B cell (primary cell): Measurements from ENCODE around the gene TMEM182. TPM values are rescaled to one million over a fixed set of nuclear protein-coding genes. Genes with fewer than 3 reads are reported as not detected.

Experiments used
- ATAC-seq: fragments of 200-7000 bp; cut with Tn5 transposase; one replicate; pipeline ENCODE4 v1.10.0; 2021; ENCODE audit warnings: low read depth, mild to moderate bottlenecking, moderate number of reproducible peaks, moderate library complexity
- CTCF ChIA-PET: fragments of 350-600 bp; sonication (Branson Sonifier 250); formaldehyde crosslinking; loops from one replicate; lab custom pipeline; 2021; ENCODE audit warnings: antibody characterized with exemption, inconsistent platforms; lab: Charles Lee
- POLR2A ChIA-PET: fragments of 350-600 bp; sonication (Branson Sonifier 250); formaldehyde crosslinking; loops from one replicate; lab custom pipeline; 2021; ENCODE audit warnings: antibody characterized with exemption; lab: Charles Lee
- DNase-seq: peaks from one replicate; pipeline ENCODE4 v3.0.0; 2013
- H2AFZ ChIP-seq: 2 replicates; pipeline ENCODE4 v1.6.1; 2012; ENCODE audit warnings: mild to moderate bottlenecking, low read depth, low read length; ENCODE audit not compliant: insufficient read depth, poor library complexity, severe bottlenecking
- H3K27ac ChIP-seq, 2 donors: 1 replicate in 1 of 2; 2 replicates in 1 of 2; pipeline ENCODE4 v1.5.1; 2012 to 2013; ENCODE audit warnings: low read length in 2 of 2, mild to moderate bottlenecking in 2 of 2, moderate library complexity in 1 of 2
- H3K27me3 ChIP-seq, 4 experiments: fragments of 200-600 bp in 1 of 4; sonication (generic) in 1 of 4; replicated peaks in 1 of 4; 1 replicate in 2 of 4; 2 replicates in 2 of 4; pipeline versions ENCODE4 v1.6.1 to v1.7.0; 2013 to 2016; ENCODE audit warnings: low read length in 3 of 4, mild to moderate bottlenecking in 2 of 4, mixed read lengths in 1 of 4, moderate library complexity in 1 of 4; ENCODE audit not compliant: insufficient read depth in 4 of 4, control insufficient read depth in 3 of 4; ENCODE audit errors: control extremely low read depth in 1 of 4
- H3K36me3 ChIP-seq, 2 experiments: replicated peaks in 1 of 2; 1 replicate in 1 of 2; 2 replicates in 1 of 2; pipeline versions ENCODE4 v1.6.1 to v1.7.1; 2013; ENCODE audit warnings: low read length in 1 of 2; ENCODE audit not compliant: insufficient read depth in 2 of 2, control insufficient read depth in 1 of 2; ENCODE audit errors: control extremely low read depth in 1 of 2, extremely low read depth in 1 of 2
- H3K4me1 ChIP-seq, 2 donors: fragments of 200-600 bp in 1 of 2; sonication (generic) in 1 of 2; 1 replicate in 1 of 2; 2 replicates in 1 of 2; pipeline versions ENCODE4 v1.5.1 to v1.6.1; 2013 to 2017; ENCODE audit warnings: low read length in 2 of 2; ENCODE audit not compliant: control insufficient read depth in 2 of 2, insufficient read depth in 2 of 2
- H3K4me2 ChIP-seq: replicated peaks from 2 replicates; pipeline ENCODE3; 2012; ENCODE audit warnings: mild to moderate bottlenecking, low read depth, low read length; ENCODE audit not compliant: poor library complexity, severe bottlenecking
- H3K4me3 ChIP-seq, 5 experiments: fragments of 200-600 bp in 1 of 5; sonication (generic) in 1 of 5; 1 replicate in 3 of 5; 2 replicates in 2 of 5; pipeline versions ENCODE4 v1.5.1 to v1.7.0; 2011 to 2016; ENCODE audit warnings: low read length in 4 of 5, mild to moderate bottlenecking in 4 of 5, low read depth in 2 of 5, control low read depth in 1 of 5, moderate library complexity in 1 of 5; ENCODE audit not compliant: insufficient read depth in 1 of 5; ENCODE audit errors: control extremely low read depth in 1 of 5, extremely low read depth in 1 of 5
- H3K79me2 ChIP-seq: fragments of 200-600 bp; sonication (generic); one replicate; pipeline ENCODE4 v1.6.0; 2016; ENCODE audit warnings: low read length; ENCODE audit not compliant: control insufficient read depth, insufficient read depth
- H3K9ac ChIP-seq: fragments of 200-600 bp; sonication (generic); 2 replicates; pipeline ENCODE4 v1.6.1; 2017; ENCODE audit warnings: mild to moderate bottlenecking, low read length, moderate library complexity
- H3K9me3 ChIP-seq, 3 donors: one replicate each; pipeline versions ENCODE4 v1.6.1 to v1.7.1; 2013; ENCODE audit warnings: low read length in 2 of 3; ENCODE audit not compliant: control insufficient read depth in 2 of 3, insufficient read depth in 1 of 3; ENCODE audit errors: control extremely low read depth in 1 of 3
- H4K20me1 ChIP-seq: 2 replicates; pipeline ENCODE4 v1.6.0; 2012; ENCODE audit warnings: mild to moderate bottlenecking, low read length; ENCODE audit not compliant: insufficient read depth, control insufficient read depth, poor library complexity, severe bottlenecking
- H3K27ac Mint-ChIP-seq: one replicate; pipeline ENCODE4 v1.8.0; 2021; ENCODE audit warnings: mixed read lengths
- H3K27me3 Mint-ChIP-seq: one replicate; pipeline ENCODE4 v1.8.0; 2021; ENCODE audit warnings: mixed read lengths
- H3K4me1 Mint-ChIP-seq: one replicate; pipeline ENCODE4 v1.8.0; 2021; ENCODE audit warnings: mixed read lengths
- H3K4me3 Mint-ChIP-seq: one replicate; pipeline ENCODE4 v1.8.0; 2021; ENCODE audit warnings: mixed read lengths
- H3K9me3 Mint-ChIP-seq: one replicate; pipeline ENCODE4 v1.8.0; 2022; ENCODE audit warnings: mixed read lengths; ENCODE audit not compliant: insufficient read depth
- CTCF ChIP-seq: fragments of 200-600 bp; IDR thresholded peaks from one replicate; pipeline ENCODE4 v1.8.0; 2022; ENCODE audit warnings: antibody characterized with exemption, mild to moderate bottlenecking
- EZH2 ChIP-seq: IDR thresholded peaks from 2 replicates; pipeline ENCODE4 v1.6.1; 2012; ENCODE audit warnings: borderline replicate concordance, low read depth, mild to moderate bottlenecking, moderate library complexity, low read length; ENCODE audit not compliant: insufficient read depth, poor library complexity, severe bottlenecking
- WGBS: methylation state at CpG from one replicate; pipeline ENCODE4 v1.1.5; 2013; ENCODE audit warnings: missing lambda C conversion rate; ENCODE audit not compliant: insufficient coverage; 5-methylcytosine and 5-hydroxymethylcytosine counted together
- intact Hi-C: fragments of 100-400 bp; cut with micrococcal nuclease; formaldehyde crosslinking; loops from one replicate; pipeline ENCODE4 v1.10.0; 2022
- polyA plus RNA-seq: library from polyadenylated mRNA; depleted of rRNA; stranded (reverse); fragments of >200 nt; gene quantifications from 2 replicates; pipeline ENCODE4 v1.2.3, GENCODE V29; 2012
- total RNA-seq, 2 donors: library from RNA; stranded (reverse); fragments of 120-200 nt in 1 of 2; gene quantifications; 1 replicate in 1 of 2; 2 replicates in 1 of 2; pipeline versions ENCODE4 v1.2.3 to v1.2.4, GENCODE V29; 2013 to 2022

Gene TMEM182
- total and polyA plus RNA-seq, 2 donors (not counting 1 experiment from before 2014, with no cell fraction given), result 3.8 to 6.5 TPM

- Histone ChIP-seq H3K27ac (no peak overlapping the region), H4K20me1 (no peaks in the 10 kb centered on the region), H3K27me3 (no peaks in the 10 kb centered on the region), H3K9me3 (no peaks in the 10 kb centered on the region), H3K4me1 (no peaks in the 10 kb centered on the region), H3K79me2 (no peaks in the 10 kb centered on the region), H3K4me2 (no peak overlapping the region), H3K36me3 (no peaks in the 10 kb centered on the region), H3K9ac (no peak overlapping the region), H3K4me3 (no peak overlapping the region), H2AFZ (no peak overlapping the region)
- Mint-ChIP-seq H3K4me3 (no peak overlapping the region), H3K4me1 (no peaks in the 10 kb centered on the region), H3K27me3 (no peaks in the 10 kb centered on the region), H3K27ac (no peak overlapping the region), H3K9me3 (no peaks in the 10 kb centered on the region)
- no peak for ATAC-seq
- TF ChIP-seq CTCF, result no peak
- no peak for TF ChIP-seq EZH2
- ChIA-PET CTCF (interaction anchor here (1.1 kb wide), 1 partner anchor 14 kb away, joined by 5 read pairs; no protein-coding TSS in a partner anchor), POLR2A (no interaction called here)
- DNase-seq, result no peak
- intact Hi-C loops, result no loop called here
- 60% methylated on average over 5 of the region's 5 CpGs for WGBS
Observed at GRCh38 chr2:102826904-102827303, 65.1 kb downstream of the TMEM182 start.

- Mint-ChIP-seq H3K27me3 (no peaks in the 10 kb centered on the region), H3K9me3 (no peaks in the 10 kb centered on the region), H3K4me3 (no peak overlapping the region), H3K4me1 (no peaks in the 10 kb centered on the region), H3K27ac (no peak overlapping the region)
- Histone ChIP-seq H3K27me3 (no peaks in the 10 kb centered on the region), H3K36me3 (no peaks in the 10 kb centered on the region), H3K4me2 (no peak overlapping the region), H3K27ac (no peak overlapping the region), H4K20me1 (no peaks in the 10 kb centered on the region), H2AFZ (no peak overlapping the region), H3K9ac (no peak overlapping the region), H3K9me3 (no peaks in the 10 kb centered on the region), H3K4me3 (no peak overlapping the region), H3K79me2 (no peaks in the 10 kb centered on the region), H3K4me1 (no peaks in the 10 kb centered on the region)
- CTCF ChIA-PET, result interaction anchor here (4.4 kb wide), 1 partner anchor 8 kb away, joined by 26 read pairs; no protein-coding TSS in a partner anchor
- TF ChIP-seq CTCF (no peak), EZH2 (no peak)
- intact Hi-C loops, result no loop called here
- POLR2A ChIA-PET, result no interaction called here
- DNase-seq (no peak), ATAC-seq (no peak)
- 90% methylated on average over 1 of the region's 2 CpGs for WGBS
Observed at GRCh38 chr2:102832789-102833188, 71.0 kb downstream of the TMEM182 start.
